H1 (cell line): ENCODE measurements around the gene DPM3.

Source experiments
- EZH2 ChIP-seq: fragments of 200-600 bp; sonication (generic); IDR thresholded peaks from 2 replicates; pipeline ENCODE4 v1.7.1; 2012; ENCODE audit warnings: low read depth, mild to moderate bottlenecking, moderate library complexity, low read length, inconsistent platforms; ENCODE audit not compliant: severe bottlenecking
- GABPA ChIP-seq: IDR thresholded peaks from 2 replicates; pipeline ENCODE4 v1.6.1; 2011; ENCODE audit warnings: mild to moderate bottlenecking, low read length, moderate library complexity, borderline replicate concordance; ENCODE audit not compliant: insufficient read depth
- POLR2A ChIP-seq, 2 experiments: IDR thresholded peaks; 1 replicate in 1 of 2; 2 replicates in 1 of 2; pipeline ENCODE4 v1.6.1; 2011; ENCODE audit warnings: low read depth in 2 of 2, low read length in 2 of 2, mild to moderate bottlenecking in 2 of 2; ENCODE audit errors: control extremely low read depth in 1 of 2
- POLR2AphosphoS5 ChIP-seq: IDR thresholded peaks from 2 replicates; pipeline ENCODE4 v1.6.1; 2011; ENCODE audit warnings: low read depth, low read length
- RAD21 ChIP-seq, 2 experiments: IDR thresholded peaks in 1 of 2; conservative IDR thresholded peaks in 1 of 2; 2 replicates each; pipeline ENCODE4 v1.6.1; 2011; ENCODE audit warnings: low read depth in 2 of 2, low read length in 2 of 2, improper control_type of control experiment in 1 of 2, inconsistent platforms in 1 of 2, mild to moderate bottlenecking in 1 of 2, moderate library complexity in 1 of 2
- SP4 ChIP-seq: IDR thresholded peaks from 2 replicates; pipeline ENCODE4 v1.6.1; 2012; ENCODE audit warnings: low read length, inconsistent platforms
- TAF1 ChIP-seq: IDR thresholded peaks from 2 replicates; pipeline ENCODE4 v1.6.1; 2011; ENCODE audit warnings: mild to moderate bottlenecking, low read depth, low read length
- ZNF274 ChIP-seq: IDR thresholded peaks from 2 replicates; pipeline ENCODE4 v1.7.0; 2012; ENCODE audit warnings: low read length, borderline replicate concordance; ENCODE audit errors: extremely low read depth
- TF ChIP-seq, protein P1 (sequence below), 3 experiments: IDR thresholded peaks; 1 replicate in 2 of 3; 2 replicates in 1 of 3; pipeline versions ENCODE4 v1.5.1 to v1.6.1; 2011; ENCODE audit warnings: low read length in 3 of 3, mild to moderate bottlenecking in 3 of 3, inconsistent platforms in 2 of 3, low read depth in 1 of 3, moderate library complexity in 1 of 3; ENCODE audit not compliant: insufficient read depth in 1 of 3; ENCODE audit errors: control extremely low read depth in 1 of 3
- TF ChIP-seq, protein P2 (sequence below): IDR thresholded peaks from 2 replicates; pipeline ENCODE4 v1.6.1; 2012; ENCODE audit warnings: inconsistent platforms
- TF ChIP-seq, protein P3 (sequence below): IDR thresholded peaks from 2 replicates; pipeline ENCODE4 v1.6.1; 2011; ENCODE audit warnings: low read length, improper control_type of control experiment

DNA sequence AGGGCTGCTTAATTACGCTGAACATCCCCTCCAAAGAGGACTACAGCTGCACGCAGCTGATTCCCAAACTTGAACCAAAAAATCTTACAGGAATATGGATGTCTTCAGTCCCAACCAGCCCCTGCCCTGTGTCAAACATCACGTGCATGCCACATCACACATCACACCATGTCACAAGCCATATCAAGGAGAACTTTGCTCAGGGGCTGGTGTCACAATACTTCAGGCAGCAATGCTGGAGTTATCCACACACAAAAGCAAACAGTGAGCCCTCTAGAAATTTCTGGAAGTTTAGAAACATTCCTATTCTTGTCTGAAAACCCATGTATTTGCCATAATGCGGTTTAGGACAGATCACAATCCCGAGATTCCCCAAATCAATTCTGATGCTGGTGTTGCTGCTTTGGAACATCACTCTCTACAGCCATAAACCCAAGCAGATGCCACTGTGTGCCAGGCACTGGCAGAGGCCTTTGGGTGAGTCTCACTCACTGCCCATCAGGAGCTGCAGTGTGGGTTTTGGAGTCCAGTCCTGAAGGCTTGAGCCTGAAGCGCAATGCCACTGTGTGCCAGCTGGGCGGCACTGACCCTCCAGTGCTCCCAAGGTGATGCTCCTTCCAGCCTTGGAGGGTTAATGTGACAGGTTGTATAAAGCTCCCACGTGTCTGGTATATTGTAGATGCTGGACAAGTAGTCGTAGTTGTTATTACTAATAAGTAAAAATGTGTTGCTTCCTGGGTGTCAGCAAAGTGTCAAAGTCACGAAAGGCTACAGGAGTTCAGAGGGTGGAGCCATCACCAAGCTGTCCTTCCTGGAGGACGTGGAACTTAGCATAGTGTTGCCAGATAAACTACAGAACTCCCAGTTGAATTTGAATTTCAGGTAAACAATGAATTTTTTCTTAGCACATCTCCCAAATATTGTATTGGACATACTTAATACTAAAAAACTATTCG is 32.7 kb downstream of the DPM3 start:
- TF ChIP-seq GABPA (no peak), TAF1 (no peak), ZNF274 (no peak), SP4 (no peak), POLR2A (IDR thresholded peaks at IDR 0.05; ENCODE audit: control extremely low read depth in 1 of 2, low read depth in 2 of 2, low read length in 2 of 2) (no peak), RAD21 (IDR thresholded peaks at IDR 0.05 in 1 of 2, conservative IDR thresholded peaks at IDR 0.05 in 1 of 2; ENCODE audit: low read depth in 2 of 2, low read length in 2 of 2) (peak in 1 of 2 experiments; percentile 11; a peak in 1 of 4 replicates), EZH2 (no peak), POLR2AphosphoS5 (no peak)
- TF ChIP-seq, protein P1, sequence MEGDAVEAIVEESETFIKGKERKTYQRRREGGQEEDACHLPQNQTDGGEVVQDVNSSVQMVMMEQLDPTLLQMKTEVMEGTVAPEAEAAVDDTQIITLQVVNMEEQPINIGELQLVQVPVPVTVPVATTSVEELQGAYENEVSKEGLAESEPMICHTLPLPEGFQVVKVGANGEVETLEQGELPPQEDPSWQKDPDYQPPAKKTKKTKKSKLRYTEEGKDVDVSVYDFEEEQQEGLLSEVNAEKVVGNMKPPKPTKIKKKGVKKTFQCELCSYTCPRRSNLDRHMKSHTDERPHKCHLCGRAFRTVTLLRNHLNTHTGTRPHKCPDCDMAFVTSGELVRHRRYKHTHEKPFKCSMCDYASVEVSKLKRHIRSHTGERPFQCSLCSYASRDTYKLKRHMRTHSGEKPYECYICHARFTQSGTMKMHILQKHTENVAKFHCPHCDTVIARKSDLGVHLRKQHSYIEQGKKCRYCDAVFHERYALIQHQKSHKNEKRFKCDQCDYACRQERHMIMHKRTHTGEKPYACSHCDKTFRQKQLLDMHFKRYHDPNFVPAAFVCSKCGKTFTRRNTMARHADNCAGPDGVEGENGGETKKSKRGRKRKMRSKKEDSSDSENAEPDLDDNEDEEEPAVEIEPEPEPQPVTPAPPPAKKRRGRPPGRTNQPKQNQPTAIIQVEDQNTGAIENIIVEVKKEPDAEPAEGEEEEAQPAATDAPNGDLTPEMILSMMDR (IDR thresholded peaks at IDR 0.05; ENCODE audit: control extremely low read depth in 1 of 3, insufficient read depth in 1 of 3, low read depth in 1 of 3, low read length in 3 of 3): no peak; a peak in 1 of 4 replicates
- TF ChIP-seq, protein P2, sequence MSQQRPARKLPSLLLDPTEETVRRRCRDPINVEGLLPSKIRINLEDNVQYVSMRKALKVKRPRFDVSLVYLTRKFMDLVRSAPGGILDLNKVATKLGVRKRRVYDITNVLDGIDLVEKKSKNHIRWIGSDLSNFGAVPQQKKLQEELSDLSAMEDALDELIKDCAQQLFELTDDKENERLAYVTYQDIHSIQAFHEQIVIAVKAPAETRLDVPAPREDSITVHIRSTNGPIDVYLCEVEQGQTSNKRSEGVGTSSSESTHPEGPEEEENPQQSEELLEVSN: no peak
- TF ChIP-seq, protein P3, sequence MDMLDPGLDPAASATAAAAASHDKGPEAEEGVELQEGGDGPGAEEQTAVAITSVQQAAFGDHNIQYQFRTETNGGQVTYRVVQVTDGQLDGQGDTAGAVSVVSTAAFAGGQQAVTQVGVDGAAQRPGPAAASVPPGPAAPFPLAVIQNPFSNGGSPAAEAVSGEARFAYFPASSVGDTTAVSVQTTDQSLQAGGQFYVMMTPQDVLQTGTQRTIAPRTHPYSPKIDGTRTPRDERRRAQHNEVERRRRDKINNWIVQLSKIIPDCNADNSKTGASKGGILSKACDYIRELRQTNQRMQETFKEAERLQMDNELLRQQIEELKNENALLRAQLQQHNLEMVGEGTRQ: no peak
